Measurements from ENCODE around the gene MXD4. TPM values are rescaled to one million over a fixed set of nuclear protein-coding genes. Genes with fewer than 3 reads are reported as not detected.

Gene MXD4
- total and polyA plus RNA-seq, 2 donors (not counting 1 experiment from before 2014, with no cell fraction given), result 22.1 to 42.1 TPM

- Histone ChIP-seq H3K4me3 (replicated peaks in 1 of 4; ENCODE audit: control extremely low read depth in 1 of 4, insufficient read depth in 1 of 4, low read depth in 3 of 4, low read length in 4 of 4) (peak overlapping the region; percentile 53 to 92 (median 84)), H3K79me2 (ENCODE audit: control insufficient read depth, insufficient read depth, low read length) (peaks cover 12% of the 10 kb centered on the region), H2AFZ (ENCODE audit: low read length) (no peak overlapping the region), H3K27me3 (ENCODE audit: control insufficient read depth, insufficient read depth, low read length) (no peaks in the 10 kb centered on the region), H3K9ac (ENCODE audit: insufficient read depth, low read length) (peak overlapping the region; percentile 87), H3K9me3 (ENCODE audit: control insufficient read depth, insufficient read depth, low read depth, low read length) (no peaks in the 10 kb centered on the region), H4K20me1 (ENCODE audit: control insufficient read depth, extremely low read depth, insufficient read depth, low read length) (no peaks in the 10 kb centered on the region), H3K4me1 (ENCODE audit: control insufficient read depth, extremely low read depth, insufficient read depth, low read length) (peaks cover 17% of the 10 kb centered on the region), H3K4me2 (ENCODE audit: extremely low read depth, insufficient read depth, low read length) (peak overlapping the region; percentile 74), H3K27ac (ENCODE audit: insufficient read depth, low read length) (peak overlapping the region; percentile 71), H3K36me3 (ENCODE audit: control insufficient read depth, insufficient read depth, low read length) (peaks cover 2% of the 10 kb centered on the region)
- DNase-seq (ENCODE audit: low read depth in 2 of 2), result peak; percentile 33 to 49
- TF ChIP-seq EZH2 (IDR thresholded peaks at IDR 0.05; ENCODE audit: low read length, missing control alignments) (no peak), CTCF (conservative IDR thresholded peaks at IDR 0.05 in 1 of 2, IDR thresholded peaks at IDR 0.05 in 1 of 2; ENCODE audit: low read depth in 1 of 2, low read length in 2 of 2) (no peak)
Observed at GRCh38 chr4:2261110-2261852, 628 bp downstream of the MXD4 start.

DNA sequence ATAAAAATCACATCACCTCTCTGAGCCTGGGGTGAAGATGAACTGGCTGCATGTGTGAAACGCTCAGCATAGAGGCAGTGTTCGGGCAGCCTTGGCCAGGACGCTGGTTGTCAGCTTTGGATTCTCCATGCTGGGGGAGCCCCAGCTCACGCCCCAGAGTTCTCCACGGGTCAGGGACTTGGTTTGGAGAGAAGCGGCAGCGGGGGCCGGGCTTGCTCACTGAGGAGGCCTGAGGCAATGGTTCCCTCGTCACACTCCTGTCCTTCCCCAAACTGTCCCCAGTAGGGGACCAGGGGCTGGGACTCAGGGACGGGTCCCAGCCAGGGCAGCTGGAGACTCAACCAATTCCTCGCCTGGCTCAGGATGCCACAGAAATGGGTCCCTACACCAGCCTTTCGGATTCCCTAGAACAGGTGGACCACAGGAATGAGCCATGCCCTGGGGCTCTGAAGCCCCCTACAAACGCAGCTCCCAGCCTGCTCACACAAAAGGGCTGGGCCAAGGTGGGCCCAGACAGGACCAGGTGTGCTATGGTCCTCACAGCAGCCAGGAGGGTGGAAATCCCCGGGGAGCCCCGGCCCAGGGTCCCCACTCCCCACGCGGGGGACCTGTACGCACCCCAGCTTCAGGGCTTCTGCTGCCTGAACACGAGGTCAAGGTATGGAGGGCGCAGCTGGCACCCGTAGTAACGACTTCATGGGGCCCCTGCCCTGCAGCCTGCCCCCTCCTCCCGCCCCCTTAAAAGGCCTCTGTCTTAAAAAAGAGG lies 1.4 kb downstream of the MXD4 start:
- Histone ChIP-seq H4K20me1 (ENCODE audit: control insufficient read depth, extremely low read depth, insufficient read depth, low read length) (no peaks in the 10 kb centered on the region), H3K27ac (ENCODE audit: insufficient read depth, low read length) (peak overlapping the region; percentile 71), H3K79me2 (ENCODE audit: control insufficient read depth, insufficient read depth, low read length) (peaks cover 12% of the 10 kb centered on the region), H3K9ac (ENCODE audit: insufficient read depth, low read length) (peak overlapping the region; percentile 80), H3K9me3 (ENCODE audit: control insufficient read depth, insufficient read depth, low read depth, low read length) (no peaks in the 10 kb centered on the region), H3K36me3 (ENCODE audit: control insufficient read depth, insufficient read depth, low read length) (peaks cover 5% of the 10 kb centered on the region), H3K4me2 (ENCODE audit: extremely low read depth, insufficient read depth, low read length) (peak overlapping the region; percentile 74), H3K4me3 (replicated peaks in 1 of 4; ENCODE audit: control extremely low read depth in 1 of 4, insufficient read depth in 1 of 4, low read depth in 3 of 4, low read length in 4 of 4) (peak overlapping the region; percentile 53 to 92 (median 84)), H3K4me1 (ENCODE audit: control insufficient read depth, extremely low read depth, insufficient read depth, low read length) (peaks cover 14% of the 10 kb centered on the region), H2AFZ (ENCODE audit: low read length) (no peak overlapping the region), H3K27me3 (ENCODE audit: control insufficient read depth, insufficient read depth, low read length) (no peaks in the 10 kb centered on the region)
- TF ChIP-seq EZH2 (IDR thresholded peaks at IDR 0.05; ENCODE audit: low read length, missing control alignments) (no peak), CTCF (conservative IDR thresholded peaks at IDR 0.05 in 1 of 2, IDR thresholded peaks at IDR 0.05 in 1 of 2; ENCODE audit: low read depth in 1 of 2, low read length in 2 of 2) (no peak)
- DNase-seq (ENCODE audit: low read depth in 2 of 2), result no peak

All from fibroblast of lung (primary cell).